ENCODE results near the gene FOSB.

- TF ChIP-seq EZH2 (IDR thresholded peaks at IDR 0.05) = no peak
- no peak for TF ChIP-seq POLR2AphosphoS5 (IDR thresholded peaks at IDR 0.05; ENCODE audit: borderline replicate concordance, low read depth, low read length)
- TF ChIP-seq FOXP2 (optimal IDR thresholded peaks at IDR 0.05; ENCODE audit: control extremely low read depth, extremely low read length, insufficient read depth) = no peak
Observed at GRCh38 chr19:45463241-45463640, 4.6 kb upstream of the FOSB start.
